Measurements from ENCODE around the gene CHCHD6. TPM values are rescaled to one million over a fixed set of nuclear protein-coding genes. Genes with fewer than 3 reads are reported as not detected.

CHCHD6 gene
- total RNA-seq, 4 donors from 2014 or later = 2.4 to 44.6 (median 5.1) TPM

DNA sequence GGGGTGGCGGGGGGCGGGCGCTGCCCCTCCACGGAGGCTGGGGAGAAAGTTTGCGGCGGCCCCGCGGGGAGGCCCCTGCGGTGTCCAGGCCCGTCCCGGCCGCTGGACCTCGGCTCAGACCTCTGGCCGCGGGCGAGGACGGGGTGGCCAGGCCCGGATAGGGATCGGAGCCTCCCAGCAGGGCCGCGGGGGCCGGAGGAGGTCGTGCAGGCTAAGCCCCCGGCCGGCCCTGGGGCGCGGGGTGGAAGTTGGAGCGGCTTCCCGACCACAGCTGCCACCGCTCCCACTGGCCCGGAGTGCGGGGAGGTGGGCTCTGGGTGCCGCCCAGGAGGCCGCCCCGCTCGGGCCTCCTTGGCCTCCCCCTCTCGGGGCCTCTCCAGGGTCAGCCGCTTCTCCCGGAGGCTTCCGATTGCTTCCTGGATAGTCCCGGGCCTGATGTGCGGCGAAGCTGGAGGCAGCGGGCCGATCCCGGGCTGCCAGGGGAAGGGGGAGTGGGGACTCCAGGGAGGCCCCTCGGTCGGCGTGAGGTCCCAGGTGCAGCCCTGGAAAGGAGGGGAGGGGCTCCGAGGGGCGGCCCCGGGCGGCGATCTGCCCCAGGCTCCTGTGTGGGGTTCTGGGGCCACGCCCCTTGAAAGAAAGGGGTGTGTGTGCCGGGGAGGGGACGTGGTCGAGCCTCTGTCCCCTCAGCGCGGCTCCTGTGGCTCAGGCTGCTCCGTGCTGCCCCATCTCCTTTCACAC is 279.8 kb downstream of the CHCHD6 start:
- Histone ChIP-seq H3K36me3 (peaks cover 0 to 2% (median 0%) of the 10 kb centered on the region in 3 donors), H3K27me3 (no peaks in the 10 kb centered on the region), H3K4me3 (peak overlapping the region; percentile 60 to 85 (median 68)), H3K4me1 (peaks cover 0 to 35% (median 8%) of the 10 kb centered on the region in 4 donors), H3K27ac (peak overlapping the region in 3 of 4 donors; percentile 10 to 47 (median 26)), H3K9me3 (no peaks in the 10 kb centered on the region)
- DNase-seq = peak; percentile 38 to 66 (median 60)
- no peak for TF ChIP-seq POLR2A (IDR thresholded peaks at IDR 0.05)
- TF ChIP-seq, protein P1, sequence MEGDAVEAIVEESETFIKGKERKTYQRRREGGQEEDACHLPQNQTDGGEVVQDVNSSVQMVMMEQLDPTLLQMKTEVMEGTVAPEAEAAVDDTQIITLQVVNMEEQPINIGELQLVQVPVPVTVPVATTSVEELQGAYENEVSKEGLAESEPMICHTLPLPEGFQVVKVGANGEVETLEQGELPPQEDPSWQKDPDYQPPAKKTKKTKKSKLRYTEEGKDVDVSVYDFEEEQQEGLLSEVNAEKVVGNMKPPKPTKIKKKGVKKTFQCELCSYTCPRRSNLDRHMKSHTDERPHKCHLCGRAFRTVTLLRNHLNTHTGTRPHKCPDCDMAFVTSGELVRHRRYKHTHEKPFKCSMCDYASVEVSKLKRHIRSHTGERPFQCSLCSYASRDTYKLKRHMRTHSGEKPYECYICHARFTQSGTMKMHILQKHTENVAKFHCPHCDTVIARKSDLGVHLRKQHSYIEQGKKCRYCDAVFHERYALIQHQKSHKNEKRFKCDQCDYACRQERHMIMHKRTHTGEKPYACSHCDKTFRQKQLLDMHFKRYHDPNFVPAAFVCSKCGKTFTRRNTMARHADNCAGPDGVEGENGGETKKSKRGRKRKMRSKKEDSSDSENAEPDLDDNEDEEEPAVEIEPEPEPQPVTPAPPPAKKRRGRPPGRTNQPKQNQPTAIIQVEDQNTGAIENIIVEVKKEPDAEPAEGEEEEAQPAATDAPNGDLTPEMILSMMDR (IDR thresholded peaks at IDR 0.05) = no peak

DNA sequence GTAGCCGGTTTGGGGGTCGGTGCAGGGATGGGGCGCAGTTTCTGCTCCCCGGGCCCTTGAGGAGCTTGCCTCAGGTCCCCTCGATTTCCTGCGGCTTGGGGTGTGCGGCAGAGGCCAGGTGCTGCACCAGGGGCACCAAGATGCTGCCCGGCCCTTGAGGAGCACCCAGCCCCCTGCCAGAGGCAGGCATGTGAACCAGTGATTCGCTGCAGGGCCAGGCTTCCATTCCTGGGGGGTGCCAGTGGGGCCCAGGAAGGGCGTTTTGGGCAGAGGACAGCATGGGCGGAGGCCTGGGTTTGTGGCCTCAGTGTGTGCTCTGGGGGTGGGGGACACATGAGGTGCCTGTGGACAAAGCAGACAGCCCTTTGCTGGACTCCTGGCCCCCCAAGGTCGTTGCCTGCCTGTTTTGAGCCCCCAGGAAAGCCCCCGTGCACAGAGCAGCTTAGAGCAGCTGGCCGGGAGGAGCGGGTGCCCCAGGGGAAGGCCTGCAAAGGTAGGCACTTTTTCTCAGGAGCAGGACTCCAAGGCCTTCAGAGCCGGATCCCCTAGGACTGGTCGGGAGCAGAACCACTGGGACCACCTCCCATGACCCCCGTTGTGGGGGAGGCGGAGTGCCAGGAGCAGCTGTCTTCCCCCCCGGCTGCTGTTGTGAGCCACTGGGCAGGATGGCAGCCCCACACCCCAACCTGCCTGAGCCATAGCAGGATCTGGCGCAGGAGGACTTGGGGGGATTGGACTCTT is 280.5 kb downstream of the CHCHD6 start:
- no peak for TF ChIP-seq POLR2A (IDR thresholded peaks at IDR 0.05)
- Histone ChIP-seq H3K27me3 (no peaks in the 10 kb centered on the region), H3K4me3 (peak overlapping the region; percentile 60 to 85 (median 68)), H3K27ac (no peak overlapping the region), H3K36me3 (peaks cover 0 to 10% (median 0%) of the 10 kb centered on the region in 3 donors), H3K9me3 (no peaks in the 10 kb centered on the region), H3K4me1 (peaks cover 0 to 35% (median 8%) of the 10 kb centered on the region in 4 donors)
- DNase-seq = no peak

DNA sequence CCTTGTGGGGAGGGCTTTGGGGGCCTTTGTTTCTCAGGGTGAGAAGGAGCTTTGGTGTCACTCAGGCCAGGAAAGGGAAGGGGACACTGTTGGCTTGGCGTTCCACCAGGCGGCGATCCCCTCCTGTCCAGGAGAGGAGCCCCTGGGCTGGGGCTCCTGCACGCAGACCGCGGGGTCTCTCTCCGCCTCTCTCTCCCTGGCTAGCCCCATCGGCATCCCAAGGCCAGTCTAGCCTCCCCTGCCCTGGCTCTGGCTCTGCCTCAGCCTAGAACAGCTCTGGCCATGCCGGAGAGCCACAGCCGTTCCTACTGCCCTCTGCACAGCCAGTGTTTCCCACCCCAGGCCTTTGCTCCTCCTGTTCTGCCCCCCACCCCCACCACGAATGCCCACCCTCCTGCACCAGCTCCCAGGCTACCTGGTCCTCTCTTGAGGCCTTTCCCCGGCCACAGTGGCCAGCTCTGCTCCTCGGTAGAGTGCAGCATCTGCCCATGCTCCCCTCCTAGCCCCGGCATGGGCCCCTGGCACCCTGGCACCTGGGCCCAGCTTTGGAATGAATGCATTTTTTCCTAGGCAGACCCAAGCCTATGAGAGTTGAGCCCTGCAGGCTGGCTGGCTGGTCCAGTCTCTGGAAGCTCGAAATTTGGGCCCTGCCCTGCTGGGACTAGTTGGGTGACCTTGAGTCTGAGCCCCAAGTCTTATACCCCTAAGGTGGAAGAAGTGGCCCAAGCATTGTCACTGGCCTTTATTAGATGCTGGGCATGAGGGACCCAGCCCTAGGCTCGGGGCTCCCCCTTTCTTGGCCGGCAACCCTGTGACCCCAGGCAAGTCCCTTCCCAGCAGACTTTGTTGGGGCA is 281.3 kb downstream of the CHCHD6 start:
- peaks cover 0 to 18% (median 0%) of the 10 kb centered on the region in 3 donors for H3K36me3 ChIP-seq
- H3K4me1 ChIP-seq = peaks cover 0 to 35% (median 8%) of the 10 kb centered on the region in 4 donors
- no peak for TF ChIP-seq POLR2A (IDR thresholded peaks at IDR 0.05)
- TF ChIP-seq, protein P1 (IDR thresholded peaks at IDR 0.05) = no peak
- no peak for DNase-seq
- H3K27me3 ChIP-seq = no peaks in the 10 kb centered on the region
- H3K27ac ChIP-seq = no peak overlapping the region
- no peaks in the 10 kb centered on the region for H3K9me3 ChIP-seq
- H3K4me3 ChIP-seq = no peak overlapping the region

DNA sequence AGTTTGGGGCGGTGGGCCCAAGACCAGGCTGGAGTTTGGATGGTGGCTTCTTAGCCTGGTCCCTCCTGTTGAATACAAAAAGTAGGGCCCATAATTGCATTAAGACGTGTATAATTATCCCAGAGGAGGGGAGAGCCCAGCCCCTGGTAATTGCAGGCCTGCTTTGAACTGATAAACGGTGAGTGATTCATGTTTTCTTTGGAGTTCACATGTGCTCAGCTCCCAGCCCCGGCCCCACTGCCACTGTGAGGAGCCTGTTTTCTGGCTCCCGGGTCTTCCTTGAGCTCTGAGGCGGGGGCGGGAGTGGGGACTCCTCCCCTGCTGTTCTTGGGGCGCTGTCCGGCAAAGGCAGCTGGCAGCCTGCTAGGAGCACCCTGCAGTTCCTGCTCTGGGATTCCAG is 282.0 kb downstream of the CHCHD6 start:
- no peak for DNase-seq
- H3K27ac ChIP-seq = no peak overlapping the region
- TF ChIP-seq, protein P1 (IDR thresholded peaks at IDR 0.05) = no peak
- no peak for TF ChIP-seq POLR2A (IDR thresholded peaks at IDR 0.05)

DNA sequence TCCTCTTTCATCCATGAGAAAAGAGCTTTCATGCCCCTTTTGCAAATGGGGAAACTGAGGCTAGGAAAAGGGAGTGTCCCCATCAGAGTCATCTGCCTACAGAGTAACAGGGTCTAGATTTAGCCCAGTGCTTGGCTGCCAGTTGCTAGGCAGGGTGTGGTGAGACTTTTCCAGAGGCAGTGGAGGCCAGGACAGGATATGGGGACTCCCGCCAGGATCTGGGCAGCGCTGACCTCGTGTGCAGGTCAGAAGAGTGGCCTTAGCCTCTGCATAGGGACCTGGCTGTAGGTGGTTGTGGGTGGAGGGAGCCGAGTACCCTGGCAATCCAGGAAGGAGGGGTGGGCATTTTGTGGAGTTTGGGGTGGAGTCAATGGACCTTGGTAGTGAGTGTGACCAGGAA is 283.1 kb downstream of the CHCHD6 start:
- Histone ChIP-seq H3K27ac (no peak overlapping the region), H3K36me3 (peaks cover 0 to 20% (median 0%) of the 10 kb centered on the region in 3 donors), H3K4me1 (peaks cover 0 to 32% (median 5%) of the 10 kb centered on the region in 4 donors), H3K9me3 (no peaks in the 10 kb centered on the region), H3K4me3 (no peak overlapping the region), H3K27me3 (no peaks in the 10 kb centered on the region)
- DNase-seq = no peak
- TF ChIP-seq, protein P1 (IDR thresholded peaks at IDR 0.05) = no peak
- TF ChIP-seq POLR2A (IDR thresholded peaks at IDR 0.05) = no peak

More for the DNA sequence above, 282.0 kb downstream of the CHCHD6 start:
- Histone ChIP-seq H3K27me3 (no peaks in the 10 kb centered on the region), H3K36me3 (peaks cover 0 to 20% (median 0%) of the 10 kb centered on the region in 3 donors), H3K4me3 (no peak overlapping the region), H3K9me3 (no peaks in the 10 kb centered on the region), H3K4me1 (peaks cover 0 to 35% (median 8%) of the 10 kb centered on the region in 4 donors)
